HG03342 (cell line): ENCODE results near the gene MED17.
"Not testable (repeated sequence)": the region's sequence is repeated elsewhere in the genome, so short reads cannot be mapped to it uniquely, and the experiment has no call there.

Source experiments
- ATAC-seq: cut with Tn5 transposase; IDR thresholded peaks from one replicate; pipeline ENCODE4 v1.9.1; 2021; ENCODE audit warnings: mild to moderate bottlenecking, moderate library complexity; ENCODE audit not compliant: unreplicated experiment

The MED17 gene

GRCh38 chr11:93757924-93758865 is 25.9 kb upstream of the MED17 start:
- ATAC-seq: no peak

DNA sequence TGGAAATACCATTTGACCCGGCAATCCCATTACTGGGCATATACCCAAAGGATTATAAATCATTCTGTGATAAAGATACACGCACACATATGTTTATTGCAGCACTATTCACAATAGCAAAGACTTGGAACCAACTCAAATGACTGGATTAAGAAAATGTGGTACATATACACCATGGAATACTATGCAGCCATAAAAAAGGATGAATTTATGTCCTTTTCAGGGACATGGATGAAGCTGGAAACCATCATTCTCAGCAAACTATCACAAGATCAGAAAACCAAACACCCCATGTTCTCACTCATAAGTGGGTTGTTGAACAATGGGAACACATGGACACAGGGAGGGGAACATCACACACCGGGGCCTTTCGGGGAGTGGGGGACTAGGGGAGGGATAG is 25.0 kb upstream of the MED17 start:
- not testable (repeated sequence) for ATAC-seq

- ATAC-seq: no peak
Measured at GRCh38 chr11:93761910-93762309, 22.2 kb upstream of the MED17 start.

DNA sequence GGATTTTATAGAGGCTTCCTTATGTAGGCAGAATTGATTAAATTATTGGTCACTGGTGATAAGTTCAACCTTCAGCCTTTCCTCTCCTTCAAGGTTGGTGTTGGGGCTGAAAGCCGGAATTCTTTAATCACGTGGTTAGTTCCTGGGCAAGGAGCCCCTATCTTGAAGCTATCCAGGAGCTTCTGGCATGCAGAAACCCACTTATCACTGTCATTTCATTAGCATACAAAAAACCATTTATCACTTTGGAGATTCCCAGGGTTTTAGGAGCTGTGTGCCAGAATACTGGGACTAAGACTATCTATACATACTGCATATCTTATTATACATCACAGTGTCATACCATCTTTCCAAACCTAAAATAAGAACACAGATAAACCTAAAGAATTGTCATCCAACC is 18.5 kb upstream of the MED17 start:
- ATAC-seq: no peak

DNA sequence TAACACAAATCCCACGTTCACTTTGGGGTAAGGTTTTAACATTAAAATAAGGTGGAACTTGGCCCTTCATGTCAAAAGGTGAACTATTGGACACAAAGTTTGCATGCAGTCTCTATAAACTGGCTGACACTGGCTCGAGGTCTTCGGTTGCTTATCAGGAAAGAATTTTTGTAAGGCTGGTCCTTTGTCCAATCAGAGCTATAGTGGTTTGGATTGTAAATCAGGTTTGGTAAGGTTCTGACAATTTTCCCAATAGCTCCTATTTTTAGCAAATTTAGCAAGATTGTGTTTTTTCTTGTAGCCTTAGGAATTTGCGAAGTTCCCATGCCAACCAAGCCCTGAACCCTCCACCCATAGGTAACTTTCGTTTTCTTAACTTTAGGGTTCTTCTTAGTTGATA is 17.6 kb upstream of the MED17 start:
- ATAC-seq: no peak

DNA sequence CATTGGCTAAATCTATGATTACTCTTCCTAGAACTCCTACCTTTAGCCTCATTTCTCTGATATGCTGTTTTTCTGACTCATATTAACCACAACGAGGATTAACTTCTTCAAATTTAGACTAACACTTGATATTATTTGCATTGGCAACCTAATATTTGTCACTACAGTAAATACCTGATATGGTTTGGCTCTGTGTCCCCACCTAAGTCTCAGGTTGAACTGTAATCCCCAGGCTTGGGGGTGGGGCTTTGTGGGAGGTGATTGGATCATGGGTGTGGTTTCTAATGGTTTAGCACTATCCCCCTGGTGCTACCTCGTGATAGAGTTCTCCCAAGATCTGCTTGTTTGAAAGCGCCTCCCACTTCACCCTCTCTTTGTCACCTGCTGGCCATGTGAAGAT is 17.1 kb upstream of the MED17 start:
- no peak for ATAC-seq

GRCh38 chr11:93770160-93770559 is 13.9 kb upstream of the MED17 start:
- no peak for ATAC-seq

DNA sequence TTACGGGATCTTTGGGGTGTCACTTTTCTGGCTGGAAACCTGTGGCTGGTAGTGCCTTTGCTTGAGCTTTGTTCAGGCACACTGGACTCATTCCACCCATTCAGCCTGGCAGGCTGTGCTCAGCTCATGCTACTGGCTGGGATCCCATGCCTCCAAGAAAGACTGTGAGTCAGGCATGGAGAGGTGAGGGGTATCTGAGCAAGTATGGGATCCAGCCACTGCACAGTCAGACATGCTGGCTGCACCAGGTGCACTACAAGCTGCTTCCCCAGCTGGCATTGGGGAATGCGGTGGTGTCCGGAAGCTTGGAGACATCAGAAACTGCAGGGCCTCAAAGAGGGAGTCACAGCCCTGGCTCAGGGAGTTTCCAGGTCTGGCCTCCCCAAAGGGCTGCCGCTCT is 12.0 kb upstream of the MED17 start:
- ATAC-seq: no peak

DNA sequence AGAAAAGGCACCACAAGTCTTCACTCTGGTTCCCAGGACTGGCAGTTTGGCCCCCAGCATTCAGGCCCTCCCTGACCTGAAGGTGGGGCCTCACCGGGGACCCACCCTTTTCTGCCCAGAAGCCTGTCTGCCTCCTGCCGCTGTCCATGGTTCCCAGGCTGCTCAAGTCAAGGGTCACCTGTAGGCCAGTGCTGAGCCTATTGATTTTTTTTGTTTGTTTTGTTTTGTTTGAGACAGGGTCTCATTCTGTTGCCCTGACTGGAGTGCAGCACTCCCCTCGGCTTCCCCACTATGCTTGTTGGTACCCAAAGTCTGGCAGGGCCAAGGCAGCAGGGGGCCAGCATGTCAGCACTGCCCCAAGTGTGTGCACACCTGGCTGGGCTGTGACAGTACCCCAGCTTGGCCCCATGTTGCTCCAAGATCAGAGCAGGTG is 11.0 kb upstream of the MED17 start:
- ATAC-seq: no peak

DNA sequence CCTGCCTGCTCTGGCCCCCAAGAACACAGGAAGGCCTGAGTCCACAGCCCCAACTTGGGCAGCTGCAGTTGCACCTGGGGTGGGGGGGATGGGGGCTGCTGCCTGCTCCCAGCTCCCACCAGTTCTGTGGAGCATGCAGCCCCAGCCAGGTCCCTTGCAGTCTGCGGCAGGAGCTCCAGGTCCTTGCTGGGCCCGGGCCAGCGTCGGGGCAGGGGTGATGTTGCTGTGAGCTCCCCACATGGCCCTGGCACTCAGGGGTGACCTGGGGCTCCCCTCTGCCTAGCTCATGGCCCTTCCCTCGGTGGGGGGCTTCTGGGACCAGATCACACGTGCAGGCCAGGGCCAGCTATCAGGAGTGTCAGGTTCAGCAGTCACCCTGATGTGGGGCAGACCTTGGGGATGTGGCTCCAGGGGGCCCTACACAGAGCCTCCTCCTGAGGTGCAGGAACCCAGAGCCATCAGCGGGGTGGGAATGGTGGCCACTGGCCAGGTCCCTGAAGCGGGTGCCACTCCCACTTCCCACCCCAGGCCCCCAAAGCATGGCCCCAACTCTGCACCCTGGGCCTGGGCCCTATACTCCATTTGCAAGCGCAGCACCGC is 10.4 kb upstream of the MED17 start:
- no peak for ATAC-seq

- ATAC-seq: not testable (repeated sequence)
Measured at GRCh38 chr11:93774560-93774959, 9.5 kb upstream of the MED17 start.

DNA sequence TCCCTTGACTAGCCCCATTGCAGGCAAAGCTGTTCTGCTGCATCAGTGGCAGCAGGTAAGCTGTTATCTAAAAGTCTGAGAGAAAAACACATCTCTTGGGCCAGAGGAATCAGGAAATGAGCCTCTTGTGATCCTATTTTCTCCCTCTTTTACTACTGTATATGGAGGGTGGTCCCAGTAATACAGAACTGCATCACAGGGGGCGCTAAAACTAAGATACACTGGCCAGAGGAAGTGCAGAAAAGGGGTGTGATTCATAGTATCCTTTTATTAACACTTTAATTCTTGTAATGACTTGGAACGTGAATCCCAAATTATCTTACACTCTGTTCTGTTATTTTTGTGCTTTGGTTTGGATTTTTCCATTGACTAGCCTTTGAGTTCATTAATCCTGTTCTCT is 8.8 kb upstream of the MED17 start:
- no peak for ATAC-seq

DNA sequence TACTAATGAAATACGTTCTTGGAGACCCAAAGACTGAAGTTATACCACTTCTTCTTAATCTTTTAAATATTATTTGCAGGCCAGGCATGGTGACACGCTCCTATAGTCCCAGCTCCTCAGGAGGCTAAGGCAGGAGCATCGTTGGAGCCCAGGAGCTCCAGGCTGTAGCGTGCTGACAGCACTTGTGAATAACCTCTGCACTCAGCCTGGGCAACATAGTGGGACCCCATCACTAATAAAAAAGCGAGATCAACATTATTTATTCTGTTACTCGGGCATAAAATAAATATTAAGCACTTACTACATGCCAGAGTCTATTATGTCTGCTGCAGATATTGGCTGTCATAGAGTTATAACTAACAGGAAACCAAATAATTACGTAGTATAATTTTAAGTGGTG is 720 bp upstream of the MED17 start:
- no peak for ATAC-seq

DNA sequence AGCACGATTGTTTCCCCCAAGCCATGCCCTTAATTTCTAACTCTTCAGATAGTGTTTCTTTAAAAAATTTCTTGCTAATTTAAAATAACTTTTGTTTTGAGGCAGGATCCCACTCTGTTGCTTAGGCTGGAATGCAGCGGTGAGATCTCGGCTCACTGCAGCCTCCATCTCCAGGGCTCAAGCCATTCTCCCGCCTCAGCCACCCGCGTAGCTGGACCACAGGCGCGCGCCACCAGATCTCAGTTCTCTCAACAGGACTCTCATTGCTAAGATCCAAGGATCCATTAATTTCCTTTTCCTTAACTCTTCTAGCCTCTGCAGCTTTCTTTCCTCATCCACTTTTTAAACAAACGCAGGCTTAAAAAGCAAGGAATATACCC is 327 bp upstream of the MED17 start:
- ATAC-seq: peak; percentile 47

- peak; percentile 31 for ATAC-seq
Measured at GRCh38 chr11:93784935-93785360, 866 bp downstream of the MED17 start.

GRCh38 chr11:93791493-93791892 is 7.4 kb downstream of the MED17 start:
- ATAC-seq: no peak

DNA sequence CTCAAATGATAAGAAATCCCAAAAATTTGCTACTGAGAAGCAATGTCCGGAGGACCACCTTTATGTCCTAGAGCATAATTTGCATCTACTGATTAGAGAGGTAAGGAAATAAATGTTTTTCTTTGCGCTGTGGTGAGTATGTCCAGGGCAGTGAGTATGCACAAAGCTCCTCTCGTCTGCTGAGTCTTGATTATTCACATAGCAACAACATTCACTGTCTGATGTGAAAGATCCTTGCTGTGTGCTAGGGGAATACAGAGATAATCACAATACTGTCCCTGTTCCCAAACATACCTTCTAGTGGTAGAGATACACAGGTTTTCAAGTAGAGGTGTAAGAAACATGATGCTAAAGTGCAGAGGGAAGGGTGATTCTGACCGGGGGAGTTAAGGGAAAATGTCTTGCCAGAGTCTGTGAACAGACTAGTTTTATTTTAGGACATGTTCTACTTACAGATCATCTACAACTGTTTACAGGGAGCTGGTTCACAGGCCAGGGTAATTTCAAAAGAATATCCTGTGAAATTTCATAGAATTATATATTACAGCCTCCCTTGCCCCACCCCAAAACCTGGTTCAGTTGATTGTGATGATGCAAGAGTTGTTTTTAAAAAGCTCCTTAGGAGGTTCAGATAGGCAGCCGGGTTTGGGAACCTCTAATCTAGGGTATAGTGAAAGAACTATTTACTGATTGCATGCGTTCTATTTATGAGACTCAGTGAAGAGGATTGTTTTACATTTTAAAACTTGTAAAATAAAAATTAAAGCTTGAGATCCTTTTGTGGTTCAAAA is 12.6 kb downstream of the MED17 start:
- no peak for ATAC-seq

- no peak for ATAC-seq
Measured at GRCh38 chr11:93801366-93801765, 17.3 kb downstream of the MED17 start.

DNA sequence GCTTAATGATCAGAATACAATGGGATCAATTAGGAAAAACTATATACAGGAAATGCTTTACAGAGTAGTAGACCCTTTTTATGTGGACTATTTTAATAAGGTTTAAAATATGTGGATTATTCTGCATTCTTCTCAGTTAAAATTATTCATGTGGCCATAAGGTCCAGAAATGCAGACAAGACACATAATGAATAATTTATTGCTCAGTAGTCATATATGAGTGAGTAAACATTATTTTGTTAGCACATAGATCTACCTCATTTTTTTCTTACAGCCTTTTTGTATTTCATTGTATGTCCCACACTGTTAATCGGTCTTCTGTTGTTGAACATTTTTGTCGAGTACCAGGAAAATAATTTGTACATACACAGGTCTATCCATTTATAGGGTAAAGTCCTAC is 20.8 kb downstream of the MED17 start:
- ATAC-seq: no peak

DNA sequence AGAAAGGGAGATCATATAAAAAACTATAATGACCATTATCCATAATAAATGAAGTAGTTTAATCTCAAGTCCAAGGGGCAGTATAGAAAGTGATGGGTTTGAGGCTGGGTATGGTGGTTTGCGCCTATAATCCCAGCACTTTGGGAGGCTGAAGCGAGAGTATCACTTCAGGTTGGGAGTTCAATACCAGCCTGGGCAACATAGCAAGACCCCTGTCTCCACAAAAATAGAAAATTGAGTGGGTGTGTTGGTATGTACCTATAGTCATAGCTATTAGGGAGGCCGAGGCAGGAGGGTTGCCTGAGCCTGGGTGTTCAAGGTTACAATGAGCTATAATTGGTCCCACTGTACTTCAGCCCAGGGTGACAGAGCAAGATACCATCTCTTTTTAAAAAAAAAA is 23.9 kb downstream of the MED17 start:
- ATAC-seq: no peak

- no peak for ATAC-seq
Measured at GRCh38 chr11:93813974-93814373, 29.9 kb downstream of the MED17 start.
